HG02981 (cell line): ENCODE measurements around the gene CYP1B1.
"Not testable (repeated sequence)": the region's sequence is repeated elsewhere in the genome, so short reads cannot be mapped to it uniquely, and the experiment has no call there.

Experiments
- ATAC-seq: cut with Tn5 transposase; IDR thresholded peaks from one replicate; pipeline ENCODE4 v1.9.1; 2021; ENCODE audit warnings: mild to moderate bottlenecking, moderate library complexity; ENCODE audit not compliant: unreplicated experiment

The CYP1B1 gene

GRCh38 chr2:38075507-38076151 is at the start of gene CYP1B1:
Gene CYP1B1, minus strand, starts transcription at chr2:38076151. Its CDS starts 763 bp downstream, at chr2:38075388.
- no peak for ATAC-seq

- no peak for ATAC-seq
Measured at GRCh38 chr2:38125007-38125406, 49.1 kb upstream of the CYP1B1 start.

- ATAC-seq: no peak
Measured at GRCh38 chr2:38123911-38124310, 48.0 kb upstream of the CYP1B1 start.

- ATAC-seq: no peak
Measured at GRCh38 chr2:38122344-38122743, 46.4 kb upstream of the CYP1B1 start.

GRCh38 chr2:38121481-38121880 is 45.5 kb upstream of the CYP1B1 start:
- ATAC-seq: no peak

- no peak for ATAC-seq
Measured at GRCh38 chr2:38120829-38121228, 44.9 kb upstream of the CYP1B1 start.

GRCh38 chr2:38120264-38120592 is 44.3 kb upstream of the CYP1B1 start:
- no peak for ATAC-seq

GRCh38 chr2:38116762-38117161 is 40.8 kb upstream of the CYP1B1 start:
- no peak for ATAC-seq

GRCh38 chr2:38115216-38116032 is 39.5 kb upstream of the CYP1B1 start:
- ATAC-seq: no peak

- ATAC-seq: no peak
Measured at GRCh38 chr2:38113981-38114708, 38.2 kb upstream of the CYP1B1 start.

GRCh38 chr2:38113051-38113450 is 37.1 kb upstream of the CYP1B1 start:
- no peak for ATAC-seq

- not testable (repeated sequence) for ATAC-seq
Measured at GRCh38 chr2:38111350-38111749, 35.4 kb upstream of the CYP1B1 start.

GRCh38 chr2:38109732-38110181 is 33.8 kb upstream of the CYP1B1 start:
- no peak for ATAC-seq

GRCh38 chr2:38108907-38109731 is 33.2 kb upstream of the CYP1B1 start:
- ATAC-seq: no peak

- ATAC-seq: no peak
Measured at GRCh38 chr2:38107738-38108410, 31.9 kb upstream of the CYP1B1 start.

- no peak for ATAC-seq
Measured at GRCh38 chr2:38106405-38107094, 30.6 kb upstream of the CYP1B1 start.

- no peak for ATAC-seq
Measured at GRCh38 chr2:38105922-38106321, 30.0 kb upstream of the CYP1B1 start.

- no peak for ATAC-seq
Measured at GRCh38 chr2:38104598-38104997, 28.6 kb upstream of the CYP1B1 start.

- no peak for ATAC-seq
Measured at GRCh38 chr2:38100328-38100727, 24.4 kb upstream of the CYP1B1 start.
